Transverse colon (tissue), 4 donors: ENCODE measurements around the gene AGAP1. TPM values are rescaled to one million over a fixed set of nuclear protein-coding genes. Genes with fewer than 3 reads are reported as not detected.
A peak's percentile ranks its signal among the peaks of the same experiment; 100 is the strongest.

ENCODE experiments used
- DNase-seq: peaks from one replicate; pipeline ENCODE4 v3.0.0-alpha.2; 2019
- H3K27ac ChIP-seq, 4 donors: fragments of 200-600 bp; sonication (generic); 2 replicates each; pipeline ENCODE4 v1.5.1; 2016 to 2018; ENCODE audit warnings: inconsistent platforms in 4 of 4
- H3K27me3 ChIP-seq: fragments of 200-600 bp; sonication (generic); 2 replicates; pipeline ENCODE4 v1.5.1; 2017; ENCODE audit warnings: inconsistent platforms
- H3K36me3 ChIP-seq, 4 donors: fragments of 200-600 bp; sonication (generic); 2 replicates each; pipeline ENCODE4 v1.5.1; 2017 to 2019; ENCODE audit warnings: inconsistent platforms in 4 of 4
- H3K4me1 ChIP-seq, 4 donors: fragments of 200-600 bp; sonication (generic); 2 replicates each; pipeline ENCODE4 v1.5.1; 2017 to 2020; ENCODE audit warnings: inconsistent platforms in 4 of 4
- H3K4me3 ChIP-seq, 4 donors: fragments of 200-600 bp; sonication (generic); 1 replicate in 1 of 4; 2 replicates in 3 of 4; pipeline versions ENCODE4 v1.5.1 to v1.6.1; 2017 to 2019; ENCODE audit warnings: inconsistent platforms in 4 of 4
- H3K9me3 ChIP-seq, 2 donors: fragments of 200-600 bp; sonication (generic); 2 replicates each; pipeline ENCODE4 v1.5.1; 2017 to 2019; ENCODE audit warnings: inconsistent platforms in 2 of 2
- EP300 ChIP-seq: sonication (generic); formaldehyde crosslinking; IDR thresholded peaks from one replicate; pipeline ENCODE4 v1.6.1; 2017; ENCODE audit warnings: antibody characterized with exemption, low read depth
- POLR2A ChIP-seq: fragments of 450-650 bp; IDR thresholded peaks from one replicate; pipeline ENCODE4 v1.6.1; 2016; ENCODE audit warnings: antibody characterized with exemption, mild to moderate bottlenecking, moderate library complexity
- POLR2AphosphoS5 ChIP-seq, 3 donors: sonication (generic); formaldehyde crosslinking; IDR thresholded peaks; one replicate each; pipeline ENCODE4 v1.6.1; 2016; ENCODE audit warnings: antibody characterized with exemption in 3 of 3
- WGBS, 2 donors: methylation state at CpG; one replicate each; pipeline ENCODE4 v1.1.5; 2018; ENCODE audit warnings: low coverage in 1 of 2; 5-methylcytosine and 5-hydroxymethylcytosine counted together
- in situ Hi-C, 4 donors: fragments of 200-750 bp; cut with MboI; loops; one replicate each; pipeline versions ENCODE4 v1.15.0 to v1.15.1; 2017; ENCODE audit warnings: low sequenced_read_pairs in 3 of 4, low pct_ligation_motif_present in 1 of 4, low pct_unique_long_range_greater_than_20kb in 1 of 4
- intact Hi-C: fragments of 100-400 bp; cut with DNase I; formaldehyde crosslinking; loops from one replicate; pipeline ENCODE4 v1.15.1; 2023; ENCODE audit warnings: low total_unique reads
- total RNA-seq, 4 donors: library from RNA; depleted of rRNA; stranded (reverse); fragments of >200 nt; gene quantifications; one replicate each; pipeline ENCODE4 v1.1.0, GENCODE V29; 2016
- TF ChIP-seq, protein P1 (sequence below), 5 experiments: fragments of 200-600 bp in 3 of 5; fragments of 450-650 bp in 2 of 5; sonication (generic) in 3 of 5; IDR thresholded peaks; 1 replicate in 2 of 5; 2 replicates in 3 of 5; pipeline ENCODE4 v1.5.1; 2016 to 2017; ENCODE audit warnings: antibody characterized with exemption in 5 of 5, inconsistent platforms in 3 of 5, mild to moderate bottlenecking in 2 of 5, moderate library complexity in 1 of 5

The AGAP1 gene
- total RNA-seq, 4 donors from 2014 or later: 56.1 to 96.9 (median 71.2) TPM

- DNase-seq: peak; percentile 52
- 30 to 47% methylated on average over 4 to 7 of the region's 7 CpGs for WGBS, 2 donors
- Histone ChIP-seq H3K36me3 (no peaks in the 10 kb centered on the region), H3K4me3 (no peak overlapping the region), H3K27me3 (no peaks in the 10 kb centered on the region), H3K4me1 (peaks cover 27 to 75% (median 37%) of the 10 kb centered on the region in 4 donors), H3K27ac (peak overlapping the region; percentile 56 to 92 (median 63)), H3K9me3 (no peaks in the 10 kb centered on the region)
- intact Hi-C loops (no loop called here), in situ Hi-C loops (no loop called here)
- TF ChIP-seq, protein P1, sequence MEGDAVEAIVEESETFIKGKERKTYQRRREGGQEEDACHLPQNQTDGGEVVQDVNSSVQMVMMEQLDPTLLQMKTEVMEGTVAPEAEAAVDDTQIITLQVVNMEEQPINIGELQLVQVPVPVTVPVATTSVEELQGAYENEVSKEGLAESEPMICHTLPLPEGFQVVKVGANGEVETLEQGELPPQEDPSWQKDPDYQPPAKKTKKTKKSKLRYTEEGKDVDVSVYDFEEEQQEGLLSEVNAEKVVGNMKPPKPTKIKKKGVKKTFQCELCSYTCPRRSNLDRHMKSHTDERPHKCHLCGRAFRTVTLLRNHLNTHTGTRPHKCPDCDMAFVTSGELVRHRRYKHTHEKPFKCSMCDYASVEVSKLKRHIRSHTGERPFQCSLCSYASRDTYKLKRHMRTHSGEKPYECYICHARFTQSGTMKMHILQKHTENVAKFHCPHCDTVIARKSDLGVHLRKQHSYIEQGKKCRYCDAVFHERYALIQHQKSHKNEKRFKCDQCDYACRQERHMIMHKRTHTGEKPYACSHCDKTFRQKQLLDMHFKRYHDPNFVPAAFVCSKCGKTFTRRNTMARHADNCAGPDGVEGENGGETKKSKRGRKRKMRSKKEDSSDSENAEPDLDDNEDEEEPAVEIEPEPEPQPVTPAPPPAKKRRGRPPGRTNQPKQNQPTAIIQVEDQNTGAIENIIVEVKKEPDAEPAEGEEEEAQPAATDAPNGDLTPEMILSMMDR (IDR thresholded peaks at IDR 0.05): no peak
- TF ChIP-seq POLR2A (no peak), POLR2AphosphoS5 (IDR thresholded peaks at IDR 0.05) (no peak), EP300 (no peak)
Measured at GRCh38 chr2:235505181-235505741, 11.4 kb downstream of the AGAP1 start.

DNA sequence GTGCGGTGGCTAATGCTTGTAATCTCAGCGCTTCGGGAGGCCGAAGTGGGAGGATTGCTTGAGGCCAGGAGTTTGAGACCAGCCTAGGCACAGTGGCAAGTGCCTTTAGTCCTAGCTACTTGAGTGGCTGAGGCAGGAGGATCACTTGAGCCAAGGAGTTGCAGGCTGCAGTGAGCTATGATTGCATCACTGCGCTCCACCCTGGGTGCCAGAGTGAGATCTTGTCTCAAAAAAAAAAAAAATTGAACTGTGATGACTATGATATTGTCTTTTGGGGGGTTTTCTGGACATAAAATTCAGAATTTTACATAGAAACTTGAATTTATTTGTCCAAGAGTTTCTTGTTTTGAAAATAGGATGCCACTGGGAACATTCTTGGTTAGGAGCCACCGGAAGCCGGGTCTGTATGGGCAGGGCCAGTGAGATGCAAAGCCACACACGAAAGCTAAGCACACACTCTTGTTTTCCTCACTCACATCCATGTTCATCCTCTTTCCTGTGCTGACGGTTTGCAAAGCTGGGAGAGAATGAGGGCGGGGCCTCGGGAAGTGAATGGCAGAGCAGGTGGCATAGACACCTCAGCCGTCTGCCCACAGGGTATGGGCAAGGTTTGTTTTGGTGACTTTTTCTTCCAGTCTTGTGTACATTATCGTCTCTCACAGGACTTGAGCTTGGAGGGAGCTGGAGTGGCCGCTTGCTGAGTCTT, 12.6 kb downstream of the AGAP1 start:
- no peaks in the 10 kb centered on the region for H3K36me3 ChIP-seq
- peak overlapping the region; percentile 56 to 92 (median 64) for H3K27ac ChIP-seq
- DNase-seq: peak; percentile 67
- intact Hi-C loops: no loop called here
- H3K27me3 ChIP-seq: no peaks in the 10 kb centered on the region
- 62 to 74% methylated on average over 7 to 14 of the region's 14 CpGs for WGBS, 2 donors
- no peaks in the 10 kb centered on the region for H3K9me3 ChIP-seq
- TF ChIP-seq, protein P1 (IDR thresholded peaks at IDR 0.05): no peak
- no peak for TF ChIP-seq EP300
- peaks cover 34 to 73% (median 44%) of the 10 kb centered on the region in 4 donors for H3K4me1 ChIP-seq
- in situ Hi-C loops: no loop called here
- H3K4me3 ChIP-seq: peak overlapping the region in 1 of 4 donors; percentile 10

DNA sequence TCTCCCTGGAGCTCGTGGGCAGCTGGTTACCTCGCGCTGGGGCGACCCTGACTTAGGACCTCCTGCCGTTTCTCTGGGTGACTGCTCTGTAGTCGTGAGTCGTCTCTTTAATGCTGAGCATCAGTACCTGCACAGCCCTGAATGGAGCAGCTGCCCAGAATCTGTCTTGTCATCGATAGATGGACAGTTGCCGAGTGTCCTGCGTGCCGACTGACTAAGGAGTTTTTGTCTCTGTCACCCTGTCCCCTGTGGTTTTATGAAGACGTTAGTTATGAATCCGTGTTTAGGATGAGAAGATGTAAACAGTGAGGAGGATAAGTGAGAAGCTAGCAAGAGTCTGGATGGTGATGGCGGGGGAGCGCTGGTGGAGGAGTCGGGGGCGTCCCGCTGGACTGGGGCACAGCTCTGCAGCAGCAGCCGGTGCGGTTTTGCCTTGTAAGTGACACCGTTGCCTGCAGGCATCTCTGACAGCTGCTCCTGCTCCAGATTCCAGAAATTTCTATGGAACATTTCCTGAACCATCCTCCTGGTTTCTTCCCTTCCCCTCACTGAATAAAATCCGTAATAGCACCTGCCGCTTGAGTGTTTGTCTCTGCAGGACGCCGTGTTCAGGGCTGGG, 13.3 kb downstream of the AGAP1 start:
- in situ Hi-C loops (no loop called here), intact Hi-C loops (no loop called here)
- H3K27ac ChIP-seq: peak overlapping the region; percentile 56 to 92 (median 64)
- no peaks in the 10 kb centered on the region for H3K36me3 ChIP-seq
- no peaks in the 10 kb centered on the region for H3K27me3 ChIP-seq
- 66% methylated on average over 25 of the region's 25 CpGs; no CpG with 5 or more reads in 1 of the 2 donors for WGBS, 2 donors
- H3K4me3 ChIP-seq: peak overlapping the region in 1 of 4 donors; percentile 10
- H3K9me3 ChIP-seq: no peaks in the 10 kb centered on the region
- H3K4me1 ChIP-seq: peaks cover 34 to 71% (median 47%) of the 10 kb centered on the region in 4 donors
- TF ChIP-seq POLR2A: no peak
- TF ChIP-seq EP300: no peak
- TF ChIP-seq, protein P1 (IDR thresholded peaks at IDR 0.05): no peak
- no peak for TF ChIP-seq POLR2AphosphoS5 (IDR thresholded peaks at IDR 0.05)
- no peak for DNase-seq

DNA sequence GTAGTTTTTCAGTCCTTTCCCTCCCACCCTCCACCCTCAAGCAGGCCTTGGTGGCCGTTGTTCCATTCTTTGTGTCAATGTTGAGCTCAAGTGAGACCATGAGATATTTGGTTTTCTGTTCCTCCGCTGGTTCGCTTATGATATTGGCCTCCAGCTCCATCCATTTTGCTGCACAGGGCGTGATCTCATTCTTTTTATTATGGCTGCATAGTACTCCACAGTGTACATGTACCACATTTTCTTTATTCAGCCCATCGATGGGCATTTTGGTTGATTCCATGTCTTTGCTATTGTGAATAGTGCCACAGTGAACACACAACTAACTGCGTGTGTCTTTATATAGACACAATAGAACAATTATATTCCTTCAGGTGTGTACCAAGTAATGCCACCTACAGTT, 14.1 kb downstream of the AGAP1 start:
- peak overlapping the region in 3 of 4 donors; percentile 30 to 92 (median 82) for H3K27ac ChIP-seq
- no peaks in the 10 kb centered on the region for H3K36me3 ChIP-seq
- TF ChIP-seq POLR2AphosphoS5 (IDR thresholded peaks at IDR 0.05): no peak
- TF ChIP-seq, protein P1 (IDR thresholded peaks at IDR 0.05): no peak
- TF ChIP-seq POLR2A: no peak
- no peak for TF ChIP-seq EP300
- no peaks in the 10 kb centered on the region for H3K27me3 ChIP-seq
- WGBS, 2 donors: 89 to 92% methylated on average over 4 to 6 of the region's 6 CpGs
- no peak overlapping the region for H3K4me3 ChIP-seq
- peaks cover 42 to 76% (median 55%) of the 10 kb centered on the region in 4 donors for H3K4me1 ChIP-seq
- intact Hi-C loops (no loop called here), in situ Hi-C loops (no loop called here)
- no peak for DNase-seq
- H3K9me3 ChIP-seq: no peaks in the 10 kb centered on the region
